Liver (tissue), 9 donors: ENCODE results near the gene TSKU. TPM values are rescaled to one million over a fixed set of nuclear protein-coding genes. Genes with fewer than 3 reads are reported as not detected.

ENCODE experiments used
- DNase-seq: peaks from one replicate; pipeline ENCODE4 v3.0.0-alpha.2; 2017; ENCODE audit warnings: low spot score
- H3K27ac ChIP-seq, 2 donors: one replicate each; pipeline ENCODE4 v1.7.0; 2013; ENCODE audit warnings: inconsistent platforms in 2 of 2, low read length in 2 of 2, control low read depth in 1 of 2, low read depth in 1 of 2, mild to moderate bottlenecking in 1 of 2
- H3K27me3 ChIP-seq, 4 donors: one replicate each; pipeline versions ENCODE4 v1.6.1 to v1.7.0; 2013; ENCODE audit warnings: low read length in 3 of 4, inconsistent platforms in 1 of 4, mild to moderate bottlenecking in 1 of 4, moderate library complexity in 1 of 4; ENCODE audit not compliant: control insufficient read depth in 4 of 4, insufficient read depth in 4 of 4
- H3K36me3 ChIP-seq, 4 donors: one replicate each; pipeline versions ENCODE4 v1.6.1 to v1.7.0; 2013; ENCODE audit warnings: low read length in 3 of 4, mild to moderate bottlenecking in 3 of 4, low read depth in 1 of 4, moderate library complexity in 1 of 4; ENCODE audit not compliant: control insufficient read depth in 4 of 4, insufficient read depth in 3 of 4
- H3K4me1 ChIP-seq, 4 donors: one replicate each; pipeline versions ENCODE4 v1.6.1 to v1.7.0; 2013; ENCODE audit warnings: low read length in 3 of 4, mild to moderate bottlenecking in 3 of 4, moderate library complexity in 1 of 4; ENCODE audit not compliant: control insufficient read depth in 4 of 4, insufficient read depth in 4 of 4
- H3K4me3 ChIP-seq, 3 donors: one replicate each; pipeline versions ENCODE4 v1.6.1 to v1.7.0; 2013; ENCODE audit warnings: low read length in 3 of 3, control low read depth in 1 of 3, low read depth in 1 of 3, mild to moderate bottlenecking in 1 of 3
- H3K9ac ChIP-seq, 2 donors: one replicate each; pipeline ENCODE4 v1.7.0; 2013; ENCODE audit warnings: low read length in 2 of 2, mild to moderate bottlenecking in 2 of 2, moderate library complexity in 2 of 2, control low read depth in 1 of 2, low read depth in 1 of 2
- H3K9me3 ChIP-seq, 4 donors: one replicate each; pipeline versions ENCODE4 v1.6.1 to v1.7.0; 2013; ENCODE audit warnings: low read length in 3 of 4; ENCODE audit not compliant: control insufficient read depth in 4 of 4
- CTCF ChIP-seq: fragments of 150-350 bp; IDR thresholded peaks from 2 replicates; pipeline ENCODE4 v1.5.1; 2017; ENCODE audit warnings: improper control_type of control experiment, low read depth, low read length; ENCODE audit not compliant: missing input control
- EGR1 ChIP-seq, 2 donors: IDR thresholded peaks; 2 replicates each; pipeline ENCODE4 v1.6.1; 2016 to 2018; ENCODE audit warnings: antibody characterized with exemption in 2 of 2, low read depth in 2 of 2
- FOXA1 ChIP-seq: IDR thresholded peaks from 2 replicates; pipeline ENCODE4 v1.6.1; 2016; ENCODE audit warnings: antibody characterized with exemption
- FOXA2 ChIP-seq: IDR thresholded peaks from 2 replicates; pipeline ENCODE4 v1.6.1; 2016; ENCODE audit warnings: antibody characterized with exemption
- GABPA ChIP-seq, 2 donors: IDR thresholded peaks in 1 of 2; conservative IDR thresholded peaks in 1 of 2; 2 replicates each; pipeline ENCODE4 v1.6.1; 2016; ENCODE audit warnings: antibody characterized with exemption in 2 of 2, mild to moderate bottlenecking in 1 of 2, moderate library complexity in 1 of 2
- HNF4A ChIP-seq, 2 donors: conservative IDR thresholded peaks; 2 replicates each; pipeline ENCODE4 v1.6.1; 2016; ENCODE audit warnings: antibody characterized with exemption in 2 of 2, mild to moderate bottlenecking in 2 of 2
- HNF4G ChIP-seq: IDR thresholded peaks from 2 replicates; pipeline ENCODE4 v1.6.1; 2016; ENCODE audit warnings: antibody characterized with exemption
- JUND ChIP-seq, 2 donors: IDR thresholded peaks; 2 replicates each; pipeline ENCODE4 v1.6.1; 2016; ENCODE audit warnings: antibody characterized with exemption in 2 of 2
- NR2F2 ChIP-seq: IDR thresholded peaks from 2 replicates; pipeline ENCODE4 v1.6.1; 2016; ENCODE audit warnings: antibody characterized with exemption
- RAD21 ChIP-seq, 2 donors: IDR thresholded peaks; 2 replicates each; pipeline ENCODE4 v1.6.1; 2016; ENCODE audit warnings: antibody characterized with exemption in 2 of 2, mild to moderate bottlenecking in 2 of 2
- RXRA ChIP-seq, 2 donors: IDR thresholded peaks; 2 replicates each; pipeline ENCODE4 v1.6.1; 2017 to 2018; ENCODE audit warnings: antibody characterized with exemption in 2 of 2, mild to moderate bottlenecking in 1 of 2
- SP1 ChIP-seq: IDR thresholded peaks from 2 replicates; pipeline ENCODE4 v1.6.1; 2018; ENCODE audit warnings: antibody characterized with exemption, mild to moderate bottlenecking
- TAF1 ChIP-seq: conservative IDR thresholded peaks from 2 replicates; pipeline ENCODE4 v1.6.1; 2016; ENCODE audit warnings: antibody characterized with exemption, mild to moderate bottlenecking
- YY1 ChIP-seq: IDR thresholded peaks from 2 replicates; pipeline ENCODE4 v1.6.1; 2016; ENCODE audit warnings: antibody characterized with exemption, mild to moderate bottlenecking
- WGBS: extraction: QIAGEN DNeasy Blood & Tissue Kit; methylation state at CpG from one replicate; pipeline ENCODE4 v1.1.7; 2013; 5-methylcytosine and 5-hydroxymethylcytosine counted together
- polyA plus RNA-seq, 2 donors: library from polyadenylated mRNA; stranded (reverse) in 1 of 2; unstranded in 1 of 2; fragments of 200-250 nt in 1 of 2; fragments of >200 nt in 1 of 2; fragmentation: Nextera tagmentation in 1 of 2; extraction: Ambion mirVana in 1 of 2; gene quantifications; one replicate each; pipeline versions ENCODE4 v1.2.1 to v1.2.3, GENCODE V29; 2013 to 2015
- total RNA-seq, 2 donors: library from RNA; depleted of rRNA; stranded (reverse); fragments of >200 nt; gene quantifications; one replicate each; pipeline ENCODE4 v1.2.3, GENCODE V29; 2014
- TF ChIP-seq, protein P1 (sequence below): IDR thresholded peaks from 2 replicates; pipeline ENCODE4 v1.6.1; 2016; ENCODE audit warnings: antibody characterized with exemption
- TF ChIP-seq, protein P2 (sequence below): IDR thresholded peaks from 2 replicates; pipeline ENCODE4 v1.6.1; 2016; ENCODE audit warnings: antibody characterized with exemption
- TF ChIP-seq, protein P3 (sequence below): IDR thresholded peaks from 2 replicates; pipeline ENCODE4 v1.6.1; 2016; ENCODE audit warnings: antibody characterized with exemption, mild to moderate bottlenecking
- TF ChIP-seq, protein P4 (sequence below): IDR thresholded peaks from 2 replicates; pipeline ENCODE4 v1.6.1; 2016; ENCODE audit warnings: antibody characterized with exemption
- donor health status: healthy.
- donor health status: healthy.
- donor health status: healthy.
- donor health status: healthy.
- donor health status: healthy.

The TSKU gene
- total and polyA plus RNA-seq, 4 donors, result 3.3 to 492 (median 46.0) TPM

- Histone ChIP-seq H3K36me3 (no peaks in the 10 kb centered on the region), H3K27me3 (no peaks in the 10 kb centered on the region), H3K4me3 (no peak overlapping the region), H3K27ac (no peak overlapping the region), H3K4me1 (peaks cover 0 to 30% (median 13%) of the 10 kb centered on the region in 4 donors), H3K9ac (no peak overlapping the region), H3K9me3 (no peaks in the 10 kb centered on the region)
- TF ChIP-seq JUND (IDR thresholded peaks at IDR 0.05) (no peak), RAD21 (IDR thresholded peaks at IDR 0.05) (no peak), CTCF (no peak), TAF1 (no peak), RXRA (IDR thresholded peaks at IDR 0.05) (no peak), YY1 (peak; percentile 23)
- TF ChIP-seq, protein P1, sequence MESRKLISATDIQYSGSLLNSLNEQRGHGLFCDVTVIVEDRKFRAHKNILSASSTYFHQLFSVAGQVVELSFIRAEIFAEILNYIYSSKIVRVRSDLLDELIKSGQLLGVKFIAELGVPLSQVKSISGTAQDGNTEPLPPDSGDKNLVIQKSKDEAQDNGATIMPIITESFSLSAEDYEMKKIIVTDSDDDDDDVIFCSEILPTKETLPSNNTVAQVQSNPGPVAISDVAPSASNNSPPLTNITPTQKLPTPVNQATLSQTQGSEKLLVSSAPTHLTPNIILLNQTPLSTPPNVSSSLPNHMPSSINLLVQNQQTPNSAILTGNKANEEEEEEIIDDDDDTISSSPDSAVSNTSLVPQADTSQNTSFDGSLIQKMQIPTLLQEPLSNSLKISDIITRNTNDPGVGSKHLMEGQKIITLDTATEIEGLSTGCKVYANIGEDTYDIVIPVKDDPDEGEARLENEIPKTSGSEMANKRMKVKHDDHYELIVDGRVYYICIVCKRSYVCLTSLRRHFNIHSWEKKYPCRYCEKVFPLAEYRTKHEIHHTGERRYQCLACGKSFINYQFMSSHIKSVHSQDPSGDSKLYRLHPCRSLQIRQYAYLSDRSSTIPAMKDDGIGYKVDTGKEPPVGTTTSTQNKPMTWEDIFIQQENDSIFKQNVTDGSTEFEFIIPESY, result no peak
- TF ChIP-seq, protein P2, sequence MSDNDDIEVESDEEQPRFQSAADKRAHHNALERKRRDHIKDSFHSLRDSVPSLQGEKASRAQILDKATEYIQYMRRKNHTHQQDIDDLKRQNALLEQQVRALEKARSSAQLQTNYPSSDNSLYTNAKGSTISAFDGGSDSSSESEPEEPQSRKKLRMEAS, result peak; percentile 8
- DNase-seq, result no peak
- WGBS, result 54% methylated on average over 4 of the region's 4 CpGs
These were observed 58.8 kb downstream of the TSKU start for GRCh38 chr11:76841923-76842452.

GRCh38 chr11:76843907-76844306, 60.8 kb downstream of the TSKU start:
- no peak overlapping the region for H3K4me3 ChIP-seq
- no peaks in the 10 kb centered on the region for H3K9me3 ChIP-seq
- no peak overlapping the region for H3K27ac ChIP-seq
- TF ChIP-seq FOXA2, result no peak
- no peak for TF ChIP-seq JUND (IDR thresholded peaks at IDR 0.05)
- no peak for TF ChIP-seq SP1
- TF ChIP-seq FOXA1, result no peak
- TF ChIP-seq HNF4G, result no peak
- TF ChIP-seq HNF4A (conservative IDR thresholded peaks at IDR 0.05), result no peak
- no peak for TF ChIP-seq RAD21 (IDR thresholded peaks at IDR 0.05)
- no peak for TF ChIP-seq EGR1 (IDR thresholded peaks at IDR 0.05; ENCODE audit: low read depth in 2 of 2)
- TF ChIP-seq TAF1, result no peak
- TF ChIP-seq GABPA (IDR thresholded peaks at IDR 0.05 in 1 of 2, conservative IDR thresholded peaks at IDR 0.05 in 1 of 2), result no peak
- no peak for TF ChIP-seq CTCF
- TF ChIP-seq RXRA (IDR thresholded peaks at IDR 0.05), result no peak
- no peak for TF ChIP-seq NR2F2
- TF ChIP-seq, protein P3, sequence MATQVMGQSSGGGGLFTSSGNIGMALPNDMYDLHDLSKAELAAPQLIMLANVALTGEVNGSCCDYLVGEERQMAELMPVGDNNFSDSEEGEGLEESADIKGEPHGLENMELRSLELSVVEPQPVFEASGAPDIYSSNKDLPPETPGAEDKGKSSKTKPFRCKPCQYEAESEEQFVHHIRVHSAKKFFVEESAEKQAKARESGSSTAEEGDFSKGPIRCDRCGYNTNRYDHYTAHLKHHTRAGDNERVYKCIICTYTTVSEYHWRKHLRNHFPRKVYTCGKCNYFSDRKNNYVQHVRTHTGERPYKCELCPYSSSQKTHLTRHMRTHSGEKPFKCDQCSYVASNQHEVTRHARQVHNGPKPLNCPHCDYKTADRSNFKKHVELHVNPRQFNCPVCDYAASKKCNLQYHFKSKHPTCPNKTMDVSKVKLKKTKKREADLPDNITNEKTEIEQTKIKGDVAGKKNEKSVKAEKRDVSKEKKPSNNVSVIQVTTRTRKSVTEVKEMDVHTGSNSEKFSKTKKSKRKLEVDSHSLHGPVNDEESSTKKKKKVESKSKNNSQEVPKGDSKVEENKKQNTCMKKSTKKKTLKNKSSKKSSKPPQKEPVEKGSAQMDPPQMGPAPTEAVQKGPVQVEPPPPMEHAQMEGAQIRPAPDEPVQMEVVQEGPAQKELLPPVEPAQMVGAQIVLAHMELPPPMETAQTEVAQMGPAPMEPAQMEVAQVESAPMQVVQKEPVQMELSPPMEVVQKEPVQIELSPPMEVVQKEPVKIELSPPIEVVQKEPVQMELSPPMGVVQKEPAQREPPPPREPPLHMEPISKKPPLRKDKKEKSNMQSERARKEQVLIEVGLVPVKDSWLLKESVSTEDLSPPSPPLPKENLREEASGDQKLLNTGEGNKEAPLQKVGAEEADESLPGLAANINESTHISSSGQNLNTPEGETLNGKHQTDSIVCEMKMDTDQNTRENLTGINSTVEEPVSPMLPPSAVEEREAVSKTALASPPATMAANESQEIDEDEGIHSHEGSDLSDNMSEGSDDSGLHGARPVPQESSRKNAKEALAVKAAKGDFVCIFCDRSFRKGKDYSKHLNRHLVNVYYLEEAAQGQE, result no peak
- TF ChIP-seq, protein P1, result no peak
- TF ChIP-seq YY1, result no peak
- TF ChIP-seq, protein P2, result no peak
- TF ChIP-seq, protein P4, sequence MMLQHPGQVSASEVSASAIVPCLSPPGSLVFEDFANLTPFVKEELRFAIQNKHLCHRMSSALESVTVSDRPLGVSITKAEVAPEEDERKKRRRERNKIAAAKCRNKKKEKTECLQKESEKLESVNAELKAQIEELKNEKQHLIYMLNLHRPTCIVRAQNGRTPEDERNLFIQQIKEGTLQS, result no peak
- no peaks in the 10 kb centered on the region for H3K36me3 ChIP-seq
- H3K27me3 ChIP-seq, result no peaks in the 10 kb centered on the region
- H3K9ac ChIP-seq, result no peak overlapping the region
- 90% methylated on average over 3 of the region's 3 CpGs for whole genome bisulfite sequencing
- no peak for DNase-seq
- peaks cover 0 to 30% (median 13%) of the 10 kb centered on the region in 4 donors for H3K4me1 ChIP-seq
